Activated CD8-positive, alpha-beta T cell treated with anti-CD3 and anti-CD28 coated beads, Interleukin-2, amount 10 ng/mL, durations not matched to agents 7 days and 5 days (primary cell): ENCODE results near the gene FNIP1. TPM values are rescaled to one million over a fixed set of nuclear protein-coding genes. Genes with fewer than 3 reads are reported as not detected.
"Not testable (repeated sequence)": the region's sequence is repeated elsewhere in the genome, so short reads cannot be mapped to it uniquely, and the experiment has no call there.

Experiments
- ATAC-seq: fragments of 150-1000 bp; cut with Tn5 transposase; one replicate; pipeline ENCODE4 v1.10.0; 2021; ENCODE audit warnings: moderate library complexity
- CTCF ChIA-PET: fragments of 350-600 bp; sonication (Branson Sonifier 250); formaldehyde crosslinking; loops from one replicate; lab custom pipeline; 2021; ENCODE audit warnings: antibody characterized with exemption; lab: Charles Lee
- POLR2A ChIA-PET: fragments of 350-600 bp; sonication (Branson Sonifier 250); formaldehyde crosslinking; loops from one replicate; lab custom pipeline; 2021; ENCODE audit warnings: antibody characterized with exemption; lab: Charles Lee
- DNase-seq: peaks from one replicate; pipeline ENCODE4 v3.0.0-alpha.2; 2020
- H3K27ac Mint-ChIP-seq: one replicate; pipeline ENCODE4 v1.8.0; 2021; ENCODE audit warnings: mild to moderate bottlenecking, mixed read lengths
- H3K27me3 Mint-ChIP-seq: one replicate; pipeline ENCODE4 v1.8.0; 2021; ENCODE audit warnings: low read depth, mixed read lengths
- H3K36me3 Mint-ChIP-seq: one replicate; pipeline ENCODE4 v1.8.0; 2021; ENCODE audit warnings: low read depth, mixed read lengths
- H3K4me1 Mint-ChIP-seq: one replicate; pipeline ENCODE4 v1.8.0; 2021; ENCODE audit warnings: low read depth, mixed read lengths
- H3K4me3 Mint-ChIP-seq: one replicate; pipeline ENCODE4 v1.8.0; 2021; ENCODE audit warnings: mild to moderate bottlenecking, mixed read lengths
- H3K9me3 Mint-ChIP-seq: one replicate; pipeline ENCODE4 v1.8.0; 2022; ENCODE audit warnings: mixed read lengths; ENCODE audit not compliant: insufficient read depth
- total RNA-seq, 2 experiments: library from RNA; stranded (reverse); gene quantifications; one replicate each; pipeline ENCODE4 v1.2.3, GENCODE V29; 2021

FNIP1 gene
- total RNA-seq, 2 experiments from 2014 or later = 25.5 to 26.7 TPM

- H3K4me3 Mint-ChIP-seq, CTCF ChIA-PET, H3K4me1 Mint-ChIP-seq, DNase-seq, H3K27ac Mint-ChIP-seq, ATAC-seq, POLR2A ChIA-PET, H3K27me3 Mint-ChIP-seq, H3K9me3 Mint-ChIP-seq: not testable (repeated sequence)
- peaks cover 52% of the 10 kb centered on the region for H3K36me3 Mint-ChIP-seq
These were observed 79.7 kb downstream of the FNIP1 start for GRCh38 chr5:131717164-131717563.

DNA sequence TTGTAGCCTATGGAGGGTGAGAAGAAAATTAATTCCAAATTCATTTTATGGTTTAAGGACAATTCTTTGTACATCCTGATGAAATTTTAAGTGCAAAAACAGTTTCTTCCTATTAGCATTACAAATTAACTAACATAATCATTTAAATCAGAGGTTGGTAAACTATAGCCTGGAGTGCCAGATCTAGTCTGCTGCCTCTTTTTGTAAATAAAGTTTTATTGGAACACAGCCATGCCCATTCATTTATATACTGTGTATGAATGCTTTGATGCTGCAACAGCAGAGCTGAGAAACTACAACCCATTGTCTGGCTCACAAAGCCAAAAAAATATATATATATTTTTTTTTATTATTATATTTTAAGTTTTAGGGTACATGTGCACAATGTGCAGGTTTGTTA, 80.2 kb downstream of the FNIP1 start:
- no peak for ATAC-seq
- CTCF ChIA-PET = no interaction called here

DNA sequence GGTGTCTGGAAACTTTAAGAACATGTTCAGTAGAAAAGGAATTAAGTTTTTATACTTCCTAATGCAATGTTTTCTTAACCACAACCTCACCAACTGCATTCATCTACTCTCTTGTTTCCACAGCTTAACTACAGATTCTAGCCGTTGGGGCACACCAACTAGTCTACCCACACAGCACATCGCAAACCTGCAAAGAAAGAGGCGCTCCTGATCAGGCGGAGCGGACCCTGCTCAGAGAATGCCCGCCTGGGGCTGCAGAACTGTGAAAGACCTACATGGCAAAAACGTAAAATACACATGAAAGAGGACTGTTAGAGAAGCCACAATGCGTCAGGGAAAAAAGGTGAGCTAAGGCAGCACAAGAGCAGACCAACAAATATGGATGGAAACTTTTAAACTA, 86.4 kb downstream of the FNIP1 start:
- Mint-ChIP-seq H3K27ac (no peak overlapping the region), H3K4me3 (no peak overlapping the region), H3K9me3 (no peaks in the 10 kb centered on the region), H3K27me3 (no peaks in the 10 kb centered on the region), H3K36me3 (peaks cover 38% of the 10 kb centered on the region), H3K4me1 (no peaks in the 10 kb centered on the region)
- ChIA-PET CTCF (interaction anchor here (2.5 kb wide), 1 partner anchor 297 kb away, joined by 11 read pairs; no protein-coding TSS in a partner anchor), POLR2A (interaction anchor here (0.8 kb wide), 1 partner anchor 9 kb away, joined by 5 read pairs; no protein-coding TSS in a partner anchor)
- DNase-seq = no peak
- no peak for ATAC-seq

More for the DNA sequence above, 80.2 kb downstream of the FNIP1 start:
- Mint-ChIP-seq H3K36me3 (peaks cover 55% of the 10 kb centered on the region), H3K27ac (no peak overlapping the region), H3K9me3 (no peaks in the 10 kb centered on the region), H3K4me3 (no peak overlapping the region), H3K27me3 (no peaks in the 10 kb centered on the region), H3K4me1 (peaks cover 8% of the 10 kb centered on the region)
- DNase-seq = no peak
- POLR2A ChIA-PET = interaction anchor here (0.6 kb wide), 1 partner anchor 1426 kb away, joined by 4 read pairs; no protein-coding TSS in a partner anchor

- ChIA-PET POLR2A (no interaction called here), CTCF (interaction anchor here (1.0 kb wide), 1 partner anchor 39 kb away, joined by 3 read pairs; no protein-coding TSS in a partner anchor)
- Mint-ChIP-seq H3K36me3 (peaks cover 42% of the 10 kb centered on the region), H3K4me3 (no peak overlapping the region), H3K4me1 (no peaks in the 10 kb centered on the region), H3K27me3 (no peaks in the 10 kb centered on the region), H3K9me3 (no peaks in the 10 kb centered on the region), H3K27ac (no peak overlapping the region)
- ATAC-seq (no peak), DNase-seq (no peak)
These were observed 87.8 kb downstream of the FNIP1 start for GRCh38 chr5:131709043-131709442.

GRCh38 chr5:131706281-131706680, 90.5 kb downstream of the FNIP1 start:
- H3K36me3 Mint-ChIP-seq = peaks cover 52% of the 10 kb centered on the region
- no peak overlapping the region for H3K27ac Mint-ChIP-seq
- ChIA-PET CTCF (no interaction called here), POLR2A (no interaction called here)
- no peaks in the 10 kb centered on the region for H3K27me3 Mint-ChIP-seq
- ATAC-seq = no peak
- H3K9me3 Mint-ChIP-seq = no peaks in the 10 kb centered on the region
- no peak overlapping the region for H3K4me3 Mint-ChIP-seq
- H3K4me1 Mint-ChIP-seq = no peaks in the 10 kb centered on the region
- no peak for DNase-seq

DNA sequence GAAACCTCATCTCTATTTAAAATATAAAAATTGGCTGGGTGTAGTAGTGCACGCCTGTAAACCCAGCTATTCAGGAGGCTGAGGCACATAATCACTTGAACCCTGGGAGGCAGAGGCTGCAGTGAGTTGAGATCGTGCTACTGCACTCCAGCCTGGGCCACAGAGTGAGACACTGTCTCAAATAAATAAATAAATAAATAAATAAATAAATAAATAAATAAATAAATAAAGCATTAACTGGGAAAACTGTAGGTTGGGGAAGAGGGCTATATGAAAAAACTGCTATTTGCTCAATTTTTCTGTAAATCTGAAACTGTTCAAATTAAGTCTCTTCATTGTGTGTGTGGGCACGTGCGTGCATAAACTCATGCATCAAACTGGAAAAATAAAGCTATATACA, 101.9 kb downstream of the FNIP1 start:
- Mint-ChIP-seq H3K27ac (no peak overlapping the region), H3K9me3 (peaks cover 6% of the 10 kb centered on the region), H3K27me3 (no peaks in the 10 kb centered on the region), H3K4me1 (no peaks in the 10 kb centered on the region), H3K36me3 (peaks cover 56% of the 10 kb centered on the region), H3K4me3 (no peak overlapping the region)
- POLR2A ChIA-PET = no interaction called here
- DNase-seq (no peak), ATAC-seq (no peak)
- CTCF ChIA-PET = no interaction called here

DNA sequence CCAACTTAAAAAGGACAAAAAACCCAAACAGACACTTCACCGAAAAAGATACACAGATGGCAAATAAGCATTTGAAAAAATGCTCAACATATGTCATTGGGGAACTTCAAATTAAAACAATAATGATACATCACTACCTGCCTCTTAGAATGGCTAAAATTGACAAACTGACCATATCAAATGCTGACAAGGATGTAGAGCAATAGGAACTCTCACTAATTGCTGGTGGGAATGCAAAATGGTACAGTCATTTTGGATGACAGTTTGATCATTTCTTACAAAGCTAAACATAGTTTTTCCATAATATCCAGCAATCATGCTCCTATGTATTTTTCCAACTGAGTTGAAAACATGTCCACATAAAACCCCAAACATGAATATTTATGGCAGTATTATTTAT, 102.9 kb downstream of the FNIP1 start:
- no peak for ATAC-seq
- POLR2A ChIA-PET = no interaction called here
- Mint-ChIP-seq H3K27me3 (no peaks in the 10 kb centered on the region), H3K27ac (no peak overlapping the region), H3K9me3 (peaks cover 13% of the 10 kb centered on the region), H3K36me3 (peaks cover 61% of the 10 kb centered on the region), H3K4me1 (no peaks in the 10 kb centered on the region), H3K4me3 (no peak overlapping the region)
- DNase-seq = no peak
- CTCF ChIA-PET = no interaction called here

- ChIA-PET POLR2A (no interaction called here), CTCF (no interaction called here)
- Mint-ChIP-seq H3K27ac (no peak overlapping the region), H3K4me1 (no peaks in the 10 kb centered on the region), H3K4me3 (no peak overlapping the region), H3K9me3 (peaks cover 10% of the 10 kb centered on the region), H3K36me3 (peaks cover 29% of the 10 kb centered on the region), H3K27me3 (no peaks in the 10 kb centered on the region)
- ATAC-seq = no peak
- no peak for DNase-seq
These were observed 111.2 kb downstream of the FNIP1 start for GRCh38 chr5:131685516-131686171.

- CTCF ChIA-PET = no interaction called here
- H3K4me3 Mint-ChIP-seq = no peak overlapping the region
- no peaks in the 10 kb centered on the region for H3K27me3 Mint-ChIP-seq
- H3K27ac Mint-ChIP-seq = no peak overlapping the region
- POLR2A ChIA-PET = no interaction called here
- H3K36me3 Mint-ChIP-seq = peaks cover 25% of the 10 kb centered on the region
- peaks cover 5% of the 10 kb centered on the region for H3K9me3 Mint-ChIP-seq
- ATAC-seq (no peak), DNase-seq (no peak)
- H3K4me1 Mint-ChIP-seq = no peaks in the 10 kb centered on the region
These were observed 112.2 kb downstream of the FNIP1 start for GRCh38 chr5:131684595-131684994.

DNA sequence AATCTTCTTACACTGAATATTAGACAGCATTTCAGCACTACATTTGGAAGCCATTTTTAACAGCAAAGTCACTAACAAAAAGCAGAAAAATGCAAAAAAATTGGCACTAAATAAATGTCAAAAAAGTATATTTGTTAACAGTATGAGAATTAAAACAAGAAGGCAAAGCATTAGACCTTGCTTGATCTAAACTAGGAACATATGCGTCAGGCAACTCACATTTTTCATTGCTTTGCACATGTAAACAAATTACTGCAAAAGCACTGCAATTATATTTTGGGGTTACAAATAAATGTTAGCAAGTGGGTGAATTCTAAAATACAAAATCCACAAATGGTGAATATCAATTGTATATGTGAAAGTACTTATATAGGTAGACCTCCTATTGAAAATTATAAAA, 112.8 kb downstream of the FNIP1 start:
- Mint-ChIP-seq H3K27ac (no peak overlapping the region), H3K36me3 (peaks cover 26% of the 10 kb centered on the region), H3K4me1 (no peaks in the 10 kb centered on the region), H3K4me3 (no peak overlapping the region), H3K27me3 (no peaks in the 10 kb centered on the region), H3K9me3 (no peaks in the 10 kb centered on the region)
- POLR2A ChIA-PET = no interaction called here
- CTCF ChIA-PET = no interaction called here
- no peak for ATAC-seq
- no peak for DNase-seq

DNA sequence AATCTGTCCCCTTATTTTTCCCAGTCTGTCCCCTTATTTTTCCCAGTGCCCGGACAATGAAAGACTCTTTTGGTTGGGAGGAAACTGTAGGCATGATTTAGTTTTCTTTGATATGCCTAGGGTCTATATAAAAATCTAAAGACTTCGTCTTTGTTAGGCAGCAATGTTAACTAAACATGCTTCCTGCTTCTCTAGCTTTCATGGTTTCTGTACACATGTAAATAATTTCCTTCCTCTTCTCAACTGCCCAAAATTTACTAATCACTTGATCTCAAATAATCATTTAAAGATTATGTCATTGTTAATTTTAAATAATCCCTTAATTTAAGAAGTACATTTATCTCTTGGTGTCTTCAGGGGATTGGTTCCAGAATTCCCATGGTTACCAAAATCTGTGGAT, 114.0 kb downstream of the FNIP1 start:
- Mint-ChIP-seq H3K36me3 (peaks cover 28% of the 10 kb centered on the region), H3K27me3 (no peaks in the 10 kb centered on the region), H3K4me1 (no peaks in the 10 kb centered on the region), H3K9me3 (no peaks in the 10 kb centered on the region), H3K27ac (no peak overlapping the region), H3K4me3 (no peak overlapping the region)
- ChIA-PET CTCF (no interaction called here), POLR2A (no interaction called here)
- ATAC-seq = no peak
- no peak for DNase-seq

DNA sequence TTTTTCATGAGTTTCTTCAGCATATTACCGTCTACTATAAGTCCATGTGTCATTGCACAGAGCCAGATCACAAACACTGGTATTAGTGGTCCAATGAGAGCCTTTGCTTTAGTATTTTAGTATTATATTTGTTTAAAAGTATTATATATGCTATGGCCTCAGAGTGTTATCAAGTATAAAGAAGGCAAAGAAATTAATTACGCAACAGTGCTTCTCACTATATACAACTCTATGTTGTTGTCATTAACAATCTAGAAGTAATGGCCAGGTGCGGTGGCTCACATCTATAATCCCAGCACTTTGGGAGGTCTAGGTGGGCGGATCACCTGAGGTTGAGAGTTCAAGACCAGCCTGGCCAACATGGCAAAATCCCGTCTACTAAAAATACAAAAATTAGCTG, 114.6 kb downstream of the FNIP1 start:
- ChIA-PET CTCF (no interaction called here), POLR2A (no interaction called here)
- H3K27ac Mint-ChIP-seq = no peak overlapping the region

More for the DNA sequence above, 114.6 kb downstream of the FNIP1 start:
- Mint-ChIP-seq H3K4me1 (no peaks in the 10 kb centered on the region), H3K4me3 (no peak overlapping the region), H3K9me3 (no peaks in the 10 kb centered on the region), H3K27me3 (no peaks in the 10 kb centered on the region), H3K36me3 (peaks cover 30% of the 10 kb centered on the region)
- DNase-seq (no peak), ATAC-seq (no peak)
